OCI-LY7 (cell line): ENCODE measurements around the gene CCDC102A. TPM values are rescaled to one million over a fixed set of nuclear protein-coding genes. Genes with fewer than 3 reads are reported as not detected.

Source experiments
- BruUV-seq: library from RNA; stranded (reverse); fragments of 400-500 nt; replicated peaks from 2 replicates; lab custom pipeline; 2021; lab: Mats Ljungman, UMichigan
- CTCF ChIA-PET: fragments of 300-600 bp; sonication (Branson Sonifier 250); formaldehyde crosslinking; loops from one replicate; lab custom pipeline; 2022; ENCODE audit warnings: antibody characterized with exemption; ENCODE audit not compliant: unreplicated experiment; lab: Charles Lee
- POLR2A ChIA-PET: fragments of 300-600 bp; sonication (Branson Sonifier 250); formaldehyde crosslinking; loops from one replicate; lab custom pipeline; 2022; ENCODE audit warnings: antibody characterized with exemption; lab: Charles Lee
- DNase-seq: peaks from one replicate; pipeline ENCODE4 v3.0.0-alpha.2; 2015; ENCODE audit warnings: low spot score
- H2AFZ ChIP-seq: fragments of 200-600 bp; sonication (generic), shearing (Covaris generic); 2 replicates; pipeline ENCODE4 v1.6.1; 2014; ENCODE audit warnings: mild to moderate bottlenecking, antibody characterized with exemption, low read length, moderate library complexity
- H3K27ac ChIP-seq: fragments of 200-600 bp; sonication (generic); 2 replicates; pipeline ENCODE4 v1.5.1; 2014; ENCODE audit warnings: mixed run types, low read depth, mild to moderate bottlenecking, moderate library complexity, low read length, inconsistent platforms; ENCODE audit not compliant: poor library complexity, severe bottlenecking
- H3K36me3 ChIP-seq: fragments of 200-600 bp; sonication (generic); 2 replicates; pipeline ENCODE4 v1.6.1; 2014; ENCODE audit warnings: mild to moderate bottlenecking, antibody characterized with exemption, low read length, moderate library complexity, mixed read lengths; ENCODE audit not compliant: insufficient read depth
- H3K4me1 ChIP-seq: fragments of 200-600 bp; sonication (generic); 2 replicates; pipeline ENCODE4 v1.5.1; 2014; ENCODE audit warnings: mild to moderate bottlenecking, low read length; ENCODE audit not compliant: insufficient read depth, poor library complexity, severe bottlenecking
- H3K4me2 ChIP-seq: fragments of 200-600 bp; sonication (generic); 2 replicates; pipeline ENCODE4 v1.6.1; 2014; ENCODE audit warnings: mild to moderate bottlenecking, low read length
- H3K4me3 ChIP-seq: fragments of 200-600 bp; sonication (generic); 2 replicates; pipeline ENCODE4 v1.5.1; 2014; ENCODE audit warnings: mild to moderate bottlenecking, low read depth, low read length; ENCODE audit not compliant: poor library complexity, severe bottlenecking
- H3K79me2 ChIP-seq: fragments of 200-600 bp; sonication (generic); 2 replicates; pipeline ENCODE4 v1.6.1; 2016; ENCODE audit warnings: low read depth, mild to moderate bottlenecking, low read length, moderate library complexity, mixed read lengths; ENCODE audit not compliant: insufficient read depth
- H3K9me2 ChIP-seq: fragments of 200-600 bp; sonication (generic); 2 replicates; pipeline ENCODE4 v1.6.1; 2016; ENCODE audit warnings: mild to moderate bottlenecking, low read length, mixed read lengths; ENCODE audit not compliant: insufficient read depth
- H3K9me3 ChIP-seq: fragments of 200-600 bp; sonication (generic); 2 replicates; pipeline ENCODE4 v1.6.1; 2014; ENCODE audit warnings: mild to moderate bottlenecking, mixed run types, low read length, mixed read lengths
- H4K20me1 ChIP-seq: fragments of 200-600 bp; sonication (generic); 2 replicates; pipeline ENCODE4 v1.6.1; 2014; ENCODE audit warnings: mild to moderate bottlenecking, antibody characterized with exemption, low read length, moderate library complexity, mixed read lengths; ENCODE audit not compliant: insufficient read depth
- EZH2phosphoT487 ChIP-seq: fragments of 200-600 bp; sonication (generic); IDR thresholded peaks from 2 replicates; pipeline ENCODE4 v1.6.1; 2018; ENCODE audit warnings: low read depth, borderline replicate concordance, mild to moderate bottlenecking, mixed run types, antibody characterized with exemption, low read length, moderate library complexity, mixed read lengths
- intact Hi-C: fragments of 100-400 bp; cut with micrococcal nuclease; formaldehyde crosslinking; loops from one replicate; pipeline ENCODE4 v1.10.0; 2022; ENCODE audit not compliant: unreplicated experiment
- total RNA-seq, 2 experiments: library from RNA; depleted of rRNA in 1 of 2; stranded (reverse); fragments of >200 nt in 1 of 2; shearing (Covaris generic) in 1 of 2; gene quantifications; 2 replicates each; pipeline ENCODE4 v1.2.3, GENCODE V29; 2014 to 2022
- TF ChIP-seq, protein P1 (sequence below): fragments of 200-600 bp; sonication (generic); conservative IDR thresholded peaks from 2 replicates; pipeline ENCODE4 v1.5.1; 2014; ENCODE audit warnings: mild to moderate bottlenecking, antibody characterized with exemption, low read length, moderate library complexity, mixed read lengths

The CCDC102A gene
- total RNA-seq, 2 experiments from 2014 or later = 4.2 to 7.1 TPM

DNA sequence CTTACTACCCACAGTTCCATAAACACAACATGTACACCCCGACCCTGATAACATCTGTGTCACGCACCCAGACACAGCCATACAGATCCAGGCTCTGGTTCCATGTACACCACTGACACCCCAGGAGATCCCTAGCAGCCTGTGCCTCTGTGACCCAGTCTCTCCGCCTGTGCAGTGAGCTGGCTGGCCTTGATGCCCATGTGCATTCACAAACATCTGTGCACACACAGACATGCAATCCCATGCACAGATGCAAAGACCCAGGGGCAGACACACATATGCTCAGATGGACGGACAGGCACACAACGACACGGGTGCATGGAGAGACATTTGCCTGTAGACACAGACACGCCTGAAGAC is 4.1 kb downstream of the CCDC102A start:
- Histone ChIP-seq H3K4me2 (peak overlapping the region; percentile 45), H2AFZ (no peak overlapping the region), H3K9me3 (no peaks in the 10 kb centered on the region), H3K27ac (no peak overlapping the region), H4K20me1 (no peaks in the 10 kb centered on the region), H3K4me3 (peak overlapping the region; percentile 20), H3K4me1 (peaks cover 74% of the 10 kb centered on the region), H3K36me3 (no peaks in the 10 kb centered on the region), H3K9me2 (no peaks in the 10 kb centered on the region), H3K79me2 (no peaks in the 10 kb centered on the region)
- POLR2A ChIA-PET = interaction anchor here (1.0 kb wide), 1 partner anchor 10 kb away, joined by 3 read pairs; no protein-coding TSS in a partner anchor
- DNase-seq = peak; percentile 27
- no peak for TF ChIP-seq EZH2phosphoT487
- TF ChIP-seq, protein P1, sequence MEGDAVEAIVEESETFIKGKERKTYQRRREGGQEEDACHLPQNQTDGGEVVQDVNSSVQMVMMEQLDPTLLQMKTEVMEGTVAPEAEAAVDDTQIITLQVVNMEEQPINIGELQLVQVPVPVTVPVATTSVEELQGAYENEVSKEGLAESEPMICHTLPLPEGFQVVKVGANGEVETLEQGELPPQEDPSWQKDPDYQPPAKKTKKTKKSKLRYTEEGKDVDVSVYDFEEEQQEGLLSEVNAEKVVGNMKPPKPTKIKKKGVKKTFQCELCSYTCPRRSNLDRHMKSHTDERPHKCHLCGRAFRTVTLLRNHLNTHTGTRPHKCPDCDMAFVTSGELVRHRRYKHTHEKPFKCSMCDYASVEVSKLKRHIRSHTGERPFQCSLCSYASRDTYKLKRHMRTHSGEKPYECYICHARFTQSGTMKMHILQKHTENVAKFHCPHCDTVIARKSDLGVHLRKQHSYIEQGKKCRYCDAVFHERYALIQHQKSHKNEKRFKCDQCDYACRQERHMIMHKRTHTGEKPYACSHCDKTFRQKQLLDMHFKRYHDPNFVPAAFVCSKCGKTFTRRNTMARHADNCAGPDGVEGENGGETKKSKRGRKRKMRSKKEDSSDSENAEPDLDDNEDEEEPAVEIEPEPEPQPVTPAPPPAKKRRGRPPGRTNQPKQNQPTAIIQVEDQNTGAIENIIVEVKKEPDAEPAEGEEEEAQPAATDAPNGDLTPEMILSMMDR = no peak
- CTCF ChIA-PET = interaction anchor here (0.6 kb wide), 1 partner anchor 29 kb away, joined by 5 read pairs; no protein-coding TSS in a partner anchor
- no TSS peak for BruUV-seq
- intact Hi-C loops = no loop called here

DNA sequence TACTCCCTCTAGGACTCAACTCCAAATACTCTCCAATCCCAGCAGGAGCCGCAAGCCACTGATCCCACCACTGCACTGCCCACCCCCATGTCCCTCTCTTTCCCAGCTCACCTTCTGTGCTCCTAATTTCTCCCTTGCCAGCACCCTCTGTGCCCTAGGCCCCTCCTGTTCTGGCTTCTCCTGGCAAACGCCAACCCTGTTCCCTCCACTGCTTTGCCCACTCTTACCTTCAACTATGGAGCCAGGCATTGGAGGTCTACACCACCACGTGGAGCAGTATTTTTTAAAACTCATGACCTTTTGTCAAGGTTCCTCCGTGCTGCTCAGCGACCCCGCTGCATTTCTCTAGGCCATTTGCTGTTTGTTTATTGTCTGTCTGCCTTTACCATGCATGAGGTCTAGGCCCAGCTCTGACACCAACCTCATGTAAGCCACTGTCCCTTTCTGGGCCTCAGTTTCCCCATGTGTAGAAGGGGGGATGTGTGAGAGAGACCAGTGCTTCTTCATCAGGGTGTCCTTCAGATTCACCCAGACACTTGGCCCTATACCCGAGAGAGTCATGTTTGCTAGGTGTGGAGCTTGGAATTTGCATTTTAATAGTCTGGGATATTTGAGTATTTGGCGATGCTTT is 4.6 kb downstream of the CCDC102A start:
- Histone ChIP-seq H3K4me1 (peaks cover 69% of the 10 kb centered on the region), H3K4me3 (no peak overlapping the region), H3K27ac (no peak overlapping the region), H4K20me1 (no peaks in the 10 kb centered on the region), H3K9me3 (no peaks in the 10 kb centered on the region), H3K4me2 (peak overlapping the region; percentile 45; the same call in 1 of the 2 replicates), H3K36me3 (no peaks in the 10 kb centered on the region), H2AFZ (no peak overlapping the region), H3K79me2 (no peaks in the 10 kb centered on the region), H3K9me2 (no peaks in the 10 kb centered on the region)
- no peak for DNase-seq
- TF ChIP-seq, protein P1 = no peak
- intact Hi-C loops = no loop called here
- ChIA-PET CTCF (interaction anchor here (0.6 kb wide), 1 partner anchor 9 kb away, joined by 3 read pairs; no protein-coding TSS in a partner anchor), POLR2A (interaction anchor here (1.5 kb wide), 1 partner anchor 9 kb away, joined by 3 read pairs; no protein-coding TSS in a partner anchor)
- BruUV-seq = no TSS peak

DNA sequence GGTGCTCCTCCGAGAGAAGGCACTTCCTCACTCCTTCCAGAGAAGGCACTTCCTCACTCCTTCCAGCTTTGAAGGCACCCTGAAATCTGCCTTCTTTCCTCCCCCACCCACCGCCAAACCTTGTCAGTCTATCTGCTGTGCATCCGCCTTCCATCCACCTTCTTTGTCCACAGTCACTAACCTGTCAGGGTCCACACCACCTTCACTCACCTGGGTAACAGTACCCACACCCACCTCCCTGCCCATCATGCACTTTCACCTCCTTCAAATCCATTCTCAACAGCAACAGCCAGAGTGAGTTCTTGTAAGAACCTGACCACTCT is 5.2 kb downstream of the CCDC102A start:
- H3K79me2 ChIP-seq = no peaks in the 10 kb centered on the region
- H3K27ac ChIP-seq = no peak overlapping the region
- BruUV-seq = no TSS peak
- CTCF ChIA-PET = no interaction called here
- no peak overlapping the region for H2AFZ ChIP-seq
- TF ChIP-seq, protein P1 = no peak
- TF ChIP-seq EZH2phosphoT487 = no peak
- no peak for DNase-seq
- peaks cover 66% of the 10 kb centered on the region for H3K4me1 ChIP-seq
- H3K36me3 ChIP-seq = no peaks in the 10 kb centered on the region
- no peaks in the 10 kb centered on the region for H4K20me1 ChIP-seq
- intact Hi-C loops = no loop called here
- H3K9me2 ChIP-seq = no peaks in the 10 kb centered on the region
- POLR2A ChIA-PET = interaction anchor here (1.5 kb wide), 1 partner anchor 10 kb away, joined by 3 read pairs; no protein-coding TSS in a partner anchor
- H3K9me3 ChIP-seq = no peaks in the 10 kb centered on the region
- no peak overlapping the region for H3K4me3 ChIP-seq
- 0 out of 2 replicates have a peak overlapping the region, but pooled peaks have one; percentile 55 for H3K4me2 ChIP-seq
